Measurements from ENCODE around the gene SUN1. TPM values are rescaled to one million over a fixed set of nuclear protein-coding genes. Genes with fewer than 3 reads are reported as not detected.

SUN1 gene
- total and polyA plus RNA-seq, 2 donors (not counting 3 experiments of a cell fraction or from before 2014, with no cell fraction given) = 158 to 410 TPM

DNA sequence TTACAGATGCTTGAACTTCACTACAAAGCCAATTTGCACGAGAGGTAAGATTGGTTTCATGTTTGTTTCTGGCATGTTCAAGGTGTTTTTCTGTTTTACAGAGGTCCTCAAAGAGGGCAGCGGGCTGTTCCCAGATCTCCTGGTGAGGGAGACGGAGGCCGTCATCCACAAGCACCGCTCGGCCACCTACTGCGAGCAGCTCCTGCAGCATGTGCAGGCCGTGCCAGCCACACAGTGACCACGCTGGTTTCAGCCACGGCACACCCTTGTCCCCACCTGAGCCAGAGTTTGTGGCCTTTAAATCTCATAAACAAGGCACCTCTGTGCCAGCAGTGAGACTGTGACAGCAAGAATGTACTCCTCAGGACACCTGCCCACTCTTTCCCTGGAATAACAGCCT is 46.9 kb upstream of the SUN1 start:
- H3K9ac ChIP-seq (replicated peaks; ENCODE audit: extremely low read depth, insufficient read depth, low read length) = no peak overlapping the region
- no peaks in the 10 kb centered on the region for H3K79me2 ChIP-seq (ENCODE audit: control insufficient read depth, insufficient read depth, low read length)
- ChIA-PET CTCF (interaction anchor here (1.5 to 6.9 kb wide), 3 partner anchors 8 to 87 kb away, joined by 8 to 89 read pairs (median 10); no protein-coding TSS in a partner anchor), POLR2A (no interaction called here)
- H3K4me1 ChIP-seq (ENCODE audit: control insufficient read depth, extremely low read depth, insufficient read depth, low read length) = no peaks in the 10 kb centered on the region
- no peaks in the 10 kb centered on the region for H4K20me1 ChIP-seq (replicated peaks; ENCODE audit: control insufficient read depth, extremely low read depth, insufficient read depth, low read length)
- H3K4me3 ChIP-seq (replicated peaks in 1 of 3; ENCODE audit: insufficient read depth in 1 of 3, low read depth in 1 of 3, low read length in 3 of 3) = no peak overlapping the region
- no peaks in the 10 kb centered on the region for H3K9me1 ChIP-seq (replicated peaks; ENCODE audit: control insufficient read depth, extremely low read depth, insufficient read depth, low read length)
- DNase-seq (ENCODE audit: low read depth, low spot score) (no peak), FAIRE-seq (no peak)
- H3K36me3 ChIP-seq (ENCODE audit: control insufficient read depth in 2 of 2, extremely low read depth in 1 of 2, insufficient read depth in 2 of 2, low read length in 2 of 2) = peaks cover 2 to 17% of the 10 kb centered on the region in 2 experiments
- no peak overlapping the region for H3K4me2 ChIP-seq (ENCODE audit: insufficient read depth, low read length)
- TF ChIP-seq FOS (IDR thresholded peaks at IDR 0.05; ENCODE audit: borderline replicate concordance, insufficient read depth, low read length) (no peak), JUN (IDR thresholded peaks at IDR 0.05; ENCODE audit: borderline replicate concordance, insufficient read depth, insufficient read length, low read depth) (no peak)
- dilution Hi-C loops (cut with MboI; ENCODE audit: extremely low pct_ligation_motif_present, low sequenced_read_pairs) (no loop called here), intact Hi-C loops (cut with micrococcal nuclease) (no loop called here)
- no peaks in the 10 kb centered on the region for H3K9me3 ChIP-seq (replicated peaks; ENCODE audit: control insufficient read depth, insufficient read depth, low read length)
- H3K27me3 ChIP-seq (ENCODE audit: control insufficient read depth in 2 of 2, insufficient read depth in 2 of 2, low read length in 2 of 2) = no peaks in the 10 kb centered on the region
- no peak overlapping the region for H2AFZ ChIP-seq (ENCODE audit: low read depth, low read length)
- H3K27ac ChIP-seq (ENCODE audit: insufficient read depth, low read depth, low read length) = no peak overlapping the region
- BruUV-seq (replicated peaks) = no TSS peak

DNA sequence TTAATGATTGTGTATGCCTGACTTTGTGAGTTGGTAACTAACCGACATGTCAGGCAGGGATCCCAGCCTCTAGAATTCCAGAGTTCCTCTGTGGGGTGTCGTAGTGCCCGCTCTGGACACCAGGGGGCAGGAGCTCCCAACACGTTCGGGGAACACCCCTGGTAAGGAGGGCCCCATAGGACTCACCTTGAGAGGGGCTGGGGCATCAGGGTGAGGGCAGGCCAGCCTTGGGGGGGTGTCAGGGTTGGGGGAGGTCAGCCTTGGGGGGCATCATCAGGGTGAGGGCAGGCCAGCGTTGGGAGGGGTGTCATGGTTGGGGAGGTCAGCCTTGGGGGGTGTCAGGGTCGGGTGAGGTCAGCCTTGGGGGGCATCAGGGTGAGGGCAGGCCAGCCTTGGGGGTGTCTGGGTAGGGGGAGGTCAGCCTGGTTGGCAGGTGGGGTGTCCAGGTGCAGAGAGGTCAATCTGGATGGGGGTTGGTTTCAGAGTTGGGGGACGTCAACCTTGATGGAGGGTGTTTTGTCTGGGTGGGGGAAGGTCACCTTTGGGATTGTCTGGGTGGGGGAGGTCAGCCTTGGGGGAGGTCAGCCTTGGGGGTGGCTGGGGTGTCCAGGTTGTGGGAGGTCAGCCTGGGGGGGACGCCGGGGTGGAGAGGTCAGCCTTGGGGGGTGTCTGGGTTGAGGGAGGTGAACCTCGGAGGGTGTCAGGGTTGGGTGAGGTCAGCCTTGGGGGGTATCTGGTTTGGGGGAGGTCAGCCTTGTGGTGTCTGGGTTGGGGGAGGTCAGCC is 45.6 kb upstream of the SUN1 start:
- no peaks in the 10 kb centered on the region for H3K4me1 ChIP-seq (ENCODE audit: control insufficient read depth, extremely low read depth, insufficient read depth, low read length)
- ChIA-PET CTCF (interaction anchor here (0.9 to 6.9 kb wide), 18 partner anchors 9 to 465 kb away, joined by 3 to 89 read pairs (median 6); no protein-coding TSS in a partner anchor), POLR2A (no interaction called here)
- FAIRE-seq (peak; percentile 83), DNase-seq (ENCODE audit: low read depth, low spot score) (peak; percentile 57)
- H3K9ac ChIP-seq (replicated peaks; ENCODE audit: extremely low read depth, insufficient read depth, low read length) = no peak overlapping the region
- H3K27me3 ChIP-seq (ENCODE audit: control insufficient read depth in 2 of 2, insufficient read depth in 2 of 2, low read length in 2 of 2) = no peaks in the 10 kb centered on the region
- no peak overlapping the region for H3K27ac ChIP-seq (ENCODE audit: insufficient read depth, low read depth, low read length)
- H3K4me2 ChIP-seq (ENCODE audit: insufficient read depth, low read length) = no peak overlapping the region
- H3K79me2 ChIP-seq (ENCODE audit: control insufficient read depth, insufficient read depth, low read length) = no peaks in the 10 kb centered on the region
- H4K20me1 ChIP-seq (replicated peaks; ENCODE audit: control insufficient read depth, extremely low read depth, insufficient read depth, low read length) = no peaks in the 10 kb centered on the region
- H3K9me3 ChIP-seq (replicated peaks; ENCODE audit: control insufficient read depth, insufficient read depth, low read length) = no peaks in the 10 kb centered on the region
- no TSS peak for BruUV-seq (replicated peaks)
- dilution Hi-C loops (cut with MboI; ENCODE audit: extremely low pct_ligation_motif_present, low sequenced_read_pairs) (no loop called here), intact Hi-C loops (cut with micrococcal nuclease) (loop anchor here (1.0 kb wide), 4 partner anchors 46 to 279 kb away; partner anchors contain the start of genes ADAP1 and SUN1)
- H3K4me3 ChIP-seq (replicated peaks in 1 of 3; ENCODE audit: insufficient read depth in 1 of 3, low read depth in 1 of 3, low read length in 3 of 3) = no peak overlapping the region
- H2AFZ ChIP-seq (ENCODE audit: low read depth, low read length) = no peak overlapping the region
- TF ChIP-seq CTCF (IDR thresholded peaks at IDR 0.05; ENCODE audit: extremely low read depth in 1 of 2, insufficient read depth in 1 of 2, low read depth in 1 of 2, low read length in 2 of 2) = peak; percentile 83 to 84
- TF ChIP-seq MAX (IDR thresholded peaks at IDR 0.05; ENCODE audit: insufficient read depth, insufficient read length) = no peak
- H3K36me3 ChIP-seq (ENCODE audit: control insufficient read depth in 2 of 2, extremely low read depth in 1 of 2, insufficient read depth in 2 of 2, low read length in 2 of 2) = peaks cover 2 to 17% of the 10 kb centered on the region in 2 experiments
- no peaks in the 10 kb centered on the region for H3K9me1 ChIP-seq (replicated peaks; ENCODE audit: control insufficient read depth, extremely low read depth, insufficient read depth, low read length)

Data from endothelial cell of umbilical vein (primary cell).